Gastroesophageal sphincter (tissue), 3 donors: ENCODE results near the gene PIGK.

Experiments used
- POLR2A ChIP-seq, 2 donors: fragments of 450-650 bp; IDR thresholded peaks; one replicate each; pipeline ENCODE4 v1.6.1; 2017; ENCODE audit warnings: antibody characterized with exemption in 2 of 2, mild to moderate bottlenecking in 2 of 2, moderate library complexity in 1 of 2
- POLR2AphosphoS5 ChIP-seq: sonication (generic); formaldehyde crosslinking; IDR thresholded peaks from one replicate; pipeline ENCODE4 v1.6.1; 2017; ENCODE audit warnings: antibody characterized with exemption
- TF ChIP-seq, protein P1 (sequence below), 4 experiments: fragments of 200-600 bp in 2 of 4; fragments of 450-650 bp in 2 of 4; sonication (generic) in 1 of 4; IDR thresholded peaks; one replicate each; pipeline ENCODE4 v1.5.1; 2017 to 2019; ENCODE audit warnings: antibody characterized with exemption in 4 of 4, mild to moderate bottlenecking in 2 of 4, moderate library complexity in 2 of 4

DNA sequence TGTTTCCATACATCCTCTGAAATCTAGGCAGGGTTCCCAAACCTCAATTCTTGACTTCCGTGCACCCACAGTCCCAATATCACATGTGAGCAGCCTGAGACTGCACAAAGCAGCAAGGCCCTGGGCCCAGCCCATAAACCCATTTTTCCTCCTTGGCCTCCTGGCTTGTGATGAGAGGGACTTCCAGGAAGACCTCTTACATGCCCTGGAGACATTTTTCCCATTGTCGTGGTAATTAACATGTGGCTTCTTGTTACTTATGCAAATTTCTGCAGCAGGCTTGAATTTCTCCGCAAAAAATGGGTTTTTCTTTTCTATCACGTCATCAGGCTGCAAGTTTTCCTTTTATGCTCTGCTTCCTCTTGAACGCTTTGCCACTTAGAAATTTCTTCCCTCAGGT lies 3.3 kb upstream of the PIGK start:
- TF ChIP-seq POLR2AphosphoS5, result no peak
- TF ChIP-seq POLR2A (IDR thresholded peaks at IDR 0.05), result no peak
- TF ChIP-seq, protein P1, sequence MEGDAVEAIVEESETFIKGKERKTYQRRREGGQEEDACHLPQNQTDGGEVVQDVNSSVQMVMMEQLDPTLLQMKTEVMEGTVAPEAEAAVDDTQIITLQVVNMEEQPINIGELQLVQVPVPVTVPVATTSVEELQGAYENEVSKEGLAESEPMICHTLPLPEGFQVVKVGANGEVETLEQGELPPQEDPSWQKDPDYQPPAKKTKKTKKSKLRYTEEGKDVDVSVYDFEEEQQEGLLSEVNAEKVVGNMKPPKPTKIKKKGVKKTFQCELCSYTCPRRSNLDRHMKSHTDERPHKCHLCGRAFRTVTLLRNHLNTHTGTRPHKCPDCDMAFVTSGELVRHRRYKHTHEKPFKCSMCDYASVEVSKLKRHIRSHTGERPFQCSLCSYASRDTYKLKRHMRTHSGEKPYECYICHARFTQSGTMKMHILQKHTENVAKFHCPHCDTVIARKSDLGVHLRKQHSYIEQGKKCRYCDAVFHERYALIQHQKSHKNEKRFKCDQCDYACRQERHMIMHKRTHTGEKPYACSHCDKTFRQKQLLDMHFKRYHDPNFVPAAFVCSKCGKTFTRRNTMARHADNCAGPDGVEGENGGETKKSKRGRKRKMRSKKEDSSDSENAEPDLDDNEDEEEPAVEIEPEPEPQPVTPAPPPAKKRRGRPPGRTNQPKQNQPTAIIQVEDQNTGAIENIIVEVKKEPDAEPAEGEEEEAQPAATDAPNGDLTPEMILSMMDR (IDR thresholded peaks at IDR 0.05), result no peak
